Keratinocyte (primary cell): ENCODE measurements around the gene FUT7. TPM values are rescaled to one million over a fixed set of nuclear protein-coding genes. Genes with fewer than 3 reads are reported as not detected.

Source experiments
- DNase-seq: peaks from one replicate; pipeline ENCODE4 v3.0.0-alpha.2; 2011; ENCODE audit warnings: low read depth, missing footprints, low spot score
- FAIRE-seq: peaks from 2 replicates; lab custom pipeline; 2011; peaks lifted over from hg19 to GRCh38; lab: Jason Lieb, UNC
- H2AFZ ChIP-seq: 2 replicates; pipeline ENCODE4 v1.6.0; 2012; ENCODE audit warnings: low read length, control low read depth, inconsistent platforms; ENCODE audit not compliant: control insufficient read depth
- H3K27ac ChIP-seq: 2 replicates; pipeline ENCODE4 v1.5.1; 2011; ENCODE audit warnings: low read length; ENCODE audit not compliant: control insufficient read depth, insufficient read depth
- H3K27me3 ChIP-seq: 3 replicates; pipeline ENCODE4 v1.6.0; 2011; ENCODE audit warnings: low read length; ENCODE audit not compliant: control insufficient read depth, insufficient read depth; ENCODE audit errors: extremely low read depth
- H3K36me3 ChIP-seq, 2 experiments: 2 replicates in 1 of 2; 3 replicates in 1 of 2; pipeline ENCODE4 v1.5.1; 2011; ENCODE audit warnings: low read length in 2 of 2, mild to moderate bottlenecking in 1 of 2; ENCODE audit not compliant: control insufficient read depth in 2 of 2, insufficient read depth in 2 of 2; ENCODE audit errors: extremely low read depth in 1 of 2
- H3K4me1 ChIP-seq: 3 replicates; pipeline ENCODE4 v1.5.1; 2011; ENCODE audit warnings: low read length; ENCODE audit not compliant: control insufficient read depth, insufficient read depth; ENCODE audit errors: extremely low read depth
- H3K4me2 ChIP-seq: 3 replicates; pipeline ENCODE4 v1.6.0; 2011; ENCODE audit warnings: low read depth, low read length; ENCODE audit not compliant: control insufficient read depth, insufficient read depth; ENCODE audit errors: extremely low read depth
- H3K4me3 ChIP-seq, 3 experiments: fragments of 200-600 bp in 1 of 3; sonication (generic) in 1 of 3; 2 replicates in 2 of 3; 3 replicates in 1 of 3; pipeline ENCODE4 v1.5.1; 2011 to 2016; ENCODE audit warnings: low read length in 3 of 3, mild to moderate bottlenecking in 3 of 3, control low read depth in 2 of 3, inconsistent platforms in 1 of 3, low read depth in 1 of 3, mixed read lengths in 1 of 3, mixed run types in 1 of 3, moderate library complexity in 1 of 3; ENCODE audit not compliant: control insufficient read depth in 2 of 3, insufficient read depth in 2 of 3; ENCODE audit errors: extremely low read depth in 1 of 3
- H3K79me2 ChIP-seq: 2 replicates; pipeline ENCODE4 v1.6.0; 2012; ENCODE audit warnings: low read length; ENCODE audit not compliant: control insufficient read depth, insufficient read depth
- H3K9ac ChIP-seq: 3 replicates; pipeline ENCODE4 v1.6.0; 2011; ENCODE audit warnings: low read length; ENCODE audit not compliant: control insufficient read depth, insufficient read depth; ENCODE audit errors: extremely low read depth
- H3K9me1 ChIP-seq: 3 replicates; pipeline ENCODE4 v1.6.0; 2011; ENCODE audit warnings: low read length; ENCODE audit not compliant: control insufficient read depth, insufficient read depth; ENCODE audit errors: extremely low read depth
- H3K9me3 ChIP-seq: 2 replicates; pipeline ENCODE4 v1.5.1; 2012; ENCODE audit warnings: low read depth, low read length; ENCODE audit not compliant: control insufficient read depth
- H4K20me1 ChIP-seq: 3 replicates; pipeline ENCODE4 v1.6.0; 2011; ENCODE audit warnings: low read length; ENCODE audit not compliant: control insufficient read depth, insufficient read depth; ENCODE audit errors: extremely low read depth
- EZH2 ChIP-seq: IDR thresholded peaks from one replicate; pipeline ENCODE4 v1.6.1; 2012; ENCODE audit warnings: inconsistent platforms, mild to moderate bottlenecking, low read length, moderate library complexity
- dilution Hi-C: fragments of 300-500 bp; cut with MboI; formaldehyde crosslinking; loops from one replicate; pipeline ENCODE4 v1.7.0; 2020; ENCODE audit warnings: low sequenced_read_pairs; ENCODE audit not compliant: extremely low pct_ligation_motif_present
- polyA plus RNA-seq, 5 experiments: library from polyadenylated mRNA; depleted of rRNA in 3 of 5; stranded (reverse) in 3 of 5; stranded (forward) in 1 of 5; unstranded in 1 of 5; fragments of >200 nt; gene quantifications; 1 replicate in 1 of 5; 2 replicates in 3 of 5; 3 replicates in 1 of 5; pipeline versions ENCODE4 v1.2.1 to v1.2.3, GENCODE V29; 2011 to 2012; ENCODE audit warnings: missing spikeins in 2 of 5, low read depth in 1 of 5, low replicate concordance in 1 of 5
- TF ChIP-seq, protein P1 (sequence below), 3 experiments: IDR thresholded peaks in 1 of 3; conservative IDR thresholded peaks in 1 of 3; optimal IDR thresholded peaks in 1 of 3; 2 replicates in 2 of 3; 3 replicates in 1 of 3; pipeline versions ENCODE3 to v1.5.1; 2011; ENCODE audit warnings: low read length in 3 of 3, mild to moderate bottlenecking in 3 of 3, moderate library complexity in 2 of 3, control low read depth in 1 of 3, inconsistent platforms in 1 of 3; ENCODE audit not compliant: insufficient read depth in 2 of 3; ENCODE audit errors: extremely low read depth in 1 of 3

FUT7 gene
- polyA plus RNA-seq, 1 donor (not counting 4 experiments of a cell fraction or from before 2014, with no cell fraction given), result not detected

- Histone ChIP-seq H2AFZ (no peak overlapping the region), H3K9me1 (no peaks in the 10 kb centered on the region), H3K4me2 (no peak overlapping the region), H3K9me3 (no peaks in the 10 kb centered on the region), H3K4me3 (no peak overlapping the region), H3K9ac (no peak overlapping the region), H3K4me1 (no peaks in the 10 kb centered on the region), H4K20me1 (no peaks in the 10 kb centered on the region), H3K27me3 (peaks cover 27% of the 10 kb centered on the region), H3K36me3 (no peaks in the 10 kb centered on the region), H3K27ac (no peak overlapping the region), H3K79me2 (no peaks in the 10 kb centered on the region)
- TF ChIP-seq, protein P1, sequence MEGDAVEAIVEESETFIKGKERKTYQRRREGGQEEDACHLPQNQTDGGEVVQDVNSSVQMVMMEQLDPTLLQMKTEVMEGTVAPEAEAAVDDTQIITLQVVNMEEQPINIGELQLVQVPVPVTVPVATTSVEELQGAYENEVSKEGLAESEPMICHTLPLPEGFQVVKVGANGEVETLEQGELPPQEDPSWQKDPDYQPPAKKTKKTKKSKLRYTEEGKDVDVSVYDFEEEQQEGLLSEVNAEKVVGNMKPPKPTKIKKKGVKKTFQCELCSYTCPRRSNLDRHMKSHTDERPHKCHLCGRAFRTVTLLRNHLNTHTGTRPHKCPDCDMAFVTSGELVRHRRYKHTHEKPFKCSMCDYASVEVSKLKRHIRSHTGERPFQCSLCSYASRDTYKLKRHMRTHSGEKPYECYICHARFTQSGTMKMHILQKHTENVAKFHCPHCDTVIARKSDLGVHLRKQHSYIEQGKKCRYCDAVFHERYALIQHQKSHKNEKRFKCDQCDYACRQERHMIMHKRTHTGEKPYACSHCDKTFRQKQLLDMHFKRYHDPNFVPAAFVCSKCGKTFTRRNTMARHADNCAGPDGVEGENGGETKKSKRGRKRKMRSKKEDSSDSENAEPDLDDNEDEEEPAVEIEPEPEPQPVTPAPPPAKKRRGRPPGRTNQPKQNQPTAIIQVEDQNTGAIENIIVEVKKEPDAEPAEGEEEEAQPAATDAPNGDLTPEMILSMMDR (optimal IDR thresholded peaks at IDR 0.05 in 1 of 3, IDR thresholded peaks at IDR 0.05 in 1 of 3, conservative IDR thresholded peaks at IDR 0.05 in 1 of 3; ENCODE audit: extremely low read depth in 1 of 3, insufficient read depth in 2 of 3, low read length in 3 of 3), result no peak
- no peak for TF ChIP-seq EZH2
- DNase-seq (no peak), FAIRE-seq (no peak)
- dilution Hi-C loops, result no loop called here
These were observed 48.1 kb downstream of the FUT7 start for GRCh38 chr9:136983656-136984314.

- Histone ChIP-seq H3K36me3 (no peaks in the 10 kb centered on the region), H3K9me1 (no peaks in the 10 kb centered on the region), H3K9me3 (no peaks in the 10 kb centered on the region), H3K9ac (no peak overlapping the region), H3K79me2 (no peaks in the 10 kb centered on the region), H3K4me1 (no peaks in the 10 kb centered on the region), H3K27me3 (peaks cover 27% of the 10 kb centered on the region), H4K20me1 (no peaks in the 10 kb centered on the region), H3K4me3 (no peak overlapping the region), H3K4me2 (no peak overlapping the region), H3K27ac (no peak overlapping the region), H2AFZ (no peak overlapping the region)
- FAIRE-seq, result no peak
- dilution Hi-C loops, result no loop called here
- no peak for DNase-seq
- TF ChIP-seq, protein P1 (optimal IDR thresholded peaks at IDR 0.05 in 1 of 3, IDR thresholded peaks at IDR 0.05 in 1 of 3, conservative IDR thresholded peaks at IDR 0.05 in 1 of 3; ENCODE audit: extremely low read depth in 1 of 3, insufficient read depth in 2 of 3, low read length in 3 of 3), result no peak
- TF ChIP-seq EZH2, result no peak
These were observed 48.7 kb downstream of the FUT7 start for GRCh38 chr9:136983167-136983566.
